GM15510 (cell line): Measurements from ENCODE around the gene NKD1.

Source experiments
- POLR2A ChIP-seq: IDR thresholded peaks from 3 replicates; pipeline ENCODE4 v1.6.1; 2011; ENCODE audit warnings: borderline replicate concordance; ENCODE audit not compliant: insufficient read length; ENCODE audit errors: extremely low read depth

NKD1 gene

GRCh38 chr16:50602126-50602525 is 53.9 kb downstream of the NKD1 start:
- no peak for TF ChIP-seq POLR2A

- no peak for TF ChIP-seq POLR2A
These were observed 54.5 kb downstream of the NKD1 start for GRCh38 chr16:50602531-50603205.

- TF ChIP-seq POLR2A = no peak
These were observed 55.2 kb downstream of the NKD1 start for GRCh38 chr16:50603206-50604064.

GRCh38 chr16:50604065-50604418 is 55.8 kb downstream of the NKD1 start:
- TF ChIP-seq POLR2A = no peak

- no peak for TF ChIP-seq POLR2A
These were observed 56.4 kb downstream of the NKD1 start for GRCh38 chr16:50604610-50605009.

- TF ChIP-seq POLR2A = no peak
These were observed 57.7 kb downstream of the NKD1 start for GRCh38 chr16:50605733-50606430.

- no peak for TF ChIP-seq POLR2A
These were observed 58.3 kb downstream of the NKD1 start for GRCh38 chr16:50606431-50607050.

GRCh38 chr16:50607051-50607431 is 58.8 kb downstream of the NKD1 start:
- TF ChIP-seq POLR2A = no peak

- TF ChIP-seq POLR2A = no peak
These were observed 59.3 kb downstream of the NKD1 start for GRCh38 chr16:50607447-50607846.

- no peak for TF ChIP-seq POLR2A
These were observed 59.9 kb downstream of the NKD1 start for GRCh38 chr16:50607970-50608557.

- no peak for TF ChIP-seq POLR2A
These were observed 60.9 kb downstream of the NKD1 start for GRCh38 chr16:50609049-50609448.

- no peak for TF ChIP-seq POLR2A
These were observed 61.3 kb downstream of the NKD1 start for GRCh38 chr16:50609471-50609870.

GRCh38 chr16:50610331-50611262 is 62.4 kb downstream of the NKD1 start:
- no peak for TF ChIP-seq POLR2A
